GM12873 (cell line): ENCODE results near the gene TRIM22.

Experiments used
- CTCF ChIP-seq: IDR thresholded peaks from 2 replicates; pipeline ENCODE4 v1.5.1; 2012; ENCODE audit warnings: low read depth, mild to moderate bottlenecking, moderate library complexity, low read length, control low read depth; ENCODE audit not compliant: insufficient read depth; ENCODE audit errors: missing control alignments

The TRIM22 gene, protein sequence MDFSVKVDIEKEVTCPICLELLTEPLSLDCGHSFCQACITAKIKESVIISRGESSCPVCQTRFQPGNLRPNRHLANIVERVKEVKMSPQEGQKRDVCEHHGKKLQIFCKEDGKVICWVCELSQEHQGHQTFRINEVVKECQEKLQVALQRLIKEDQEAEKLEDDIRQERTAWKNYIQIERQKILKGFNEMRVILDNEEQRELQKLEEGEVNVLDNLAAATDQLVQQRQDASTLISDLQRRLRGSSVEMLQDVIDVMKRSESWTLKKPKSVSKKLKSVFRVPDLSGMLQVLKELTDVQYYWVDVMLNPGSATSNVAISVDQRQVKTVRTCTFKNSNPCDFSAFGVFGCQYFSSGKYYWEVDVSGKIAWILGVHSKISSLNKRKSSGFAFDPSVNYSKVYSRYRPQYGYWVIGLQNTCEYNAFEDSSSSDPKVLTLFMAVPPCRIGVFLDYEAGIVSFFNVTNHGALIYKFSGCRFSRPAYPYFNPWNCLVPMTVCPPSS

DNA sequence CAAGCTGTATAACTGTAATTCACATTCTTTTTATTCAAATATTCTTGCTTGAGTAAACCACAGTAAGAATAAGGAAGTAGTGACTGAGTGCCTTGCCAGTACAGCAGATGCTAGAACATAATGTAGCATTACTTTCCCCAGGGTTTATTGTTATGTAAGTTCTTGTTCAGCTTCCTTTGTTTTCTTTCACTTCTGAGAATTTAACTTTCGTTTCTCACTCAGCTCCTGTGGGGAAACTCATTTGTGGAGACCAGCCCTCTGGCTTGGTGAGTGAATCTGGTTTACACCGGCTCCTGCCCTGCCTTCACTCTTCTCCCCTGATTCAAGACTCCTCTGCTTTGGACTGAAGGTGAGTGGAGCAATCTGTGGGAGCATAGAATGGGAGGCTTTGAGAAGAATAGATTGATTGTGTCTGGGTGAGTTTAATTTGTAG, at the start of gene TRIM22:
Gene TRIM22, plus strand, starts transcription at position 240 of the 433 bp plus-strand sequence. CDS start 6,443 bp downstream, outside the sequence.
- no peak for TF ChIP-seq CTCF

DNA sequence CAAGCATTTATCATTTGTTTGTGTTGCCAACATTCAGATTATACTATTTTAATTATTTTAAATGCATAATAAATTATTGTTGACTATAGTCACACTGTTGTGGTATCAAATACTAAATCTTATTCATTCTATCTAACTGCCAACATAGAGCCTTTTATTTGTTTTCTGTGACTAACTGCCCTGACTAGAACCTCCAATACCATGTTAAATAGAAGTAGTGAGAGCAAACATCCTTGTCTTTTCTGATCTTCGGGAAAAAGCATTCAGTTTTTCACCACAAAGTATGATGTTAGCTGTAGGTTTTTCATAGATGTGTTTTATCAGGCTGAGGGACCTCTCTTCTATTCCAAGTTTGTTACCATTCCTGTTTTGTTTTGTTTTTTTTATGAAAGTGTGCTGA, 49.6 kb upstream of the TRIM22 start:
- no peak for TF ChIP-seq CTCF

GRCh38 chr11:5643585-5643984, 46.0 kb upstream of the TRIM22 start:
- TF ChIP-seq CTCF: no peak

DNA sequence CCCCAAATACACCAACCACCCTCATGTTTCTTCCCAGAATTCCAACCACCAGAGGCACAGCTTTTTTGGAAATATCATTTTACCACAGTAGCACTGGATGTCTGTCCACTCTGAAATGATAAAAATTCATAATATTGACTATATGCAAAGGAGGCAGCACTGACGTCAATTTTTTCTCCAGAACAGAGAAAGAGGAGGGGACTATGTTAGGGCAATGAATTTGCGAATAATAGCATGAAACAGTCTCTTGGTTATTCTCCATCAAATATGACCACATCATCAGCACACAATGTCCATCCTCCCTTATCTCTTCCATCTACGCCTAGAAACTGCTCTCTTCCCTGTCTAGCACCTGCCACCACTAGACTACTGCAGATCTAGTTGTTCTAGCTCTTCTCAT, 43.5 kb upstream of the TRIM22 start:
- no peak for TF ChIP-seq CTCF

GRCh38 chr11:5655474-5655873, 34.1 kb upstream of the TRIM22 start:
- TF ChIP-seq CTCF: no peak

DNA sequence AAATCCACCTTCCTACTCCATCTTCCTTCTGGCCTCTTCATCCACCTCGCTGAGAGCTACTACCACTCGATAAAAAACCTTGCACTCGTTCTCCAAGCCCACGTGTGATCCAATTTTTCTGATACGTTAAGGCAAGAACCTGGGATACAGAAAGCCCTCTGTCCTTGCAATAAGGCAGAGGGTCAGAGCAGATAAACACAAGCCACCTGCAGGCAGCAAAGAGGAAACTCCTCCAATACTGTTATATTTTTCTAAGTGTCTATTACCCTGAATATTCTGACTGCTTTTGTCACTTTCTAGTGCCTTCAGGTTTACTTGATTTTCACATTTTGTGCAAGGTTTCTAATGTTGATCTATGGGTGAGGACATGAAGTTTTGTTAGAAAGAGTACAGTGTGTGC, 31.3 kb upstream of the TRIM22 start:
- TF ChIP-seq CTCF: no peak

DNA sequence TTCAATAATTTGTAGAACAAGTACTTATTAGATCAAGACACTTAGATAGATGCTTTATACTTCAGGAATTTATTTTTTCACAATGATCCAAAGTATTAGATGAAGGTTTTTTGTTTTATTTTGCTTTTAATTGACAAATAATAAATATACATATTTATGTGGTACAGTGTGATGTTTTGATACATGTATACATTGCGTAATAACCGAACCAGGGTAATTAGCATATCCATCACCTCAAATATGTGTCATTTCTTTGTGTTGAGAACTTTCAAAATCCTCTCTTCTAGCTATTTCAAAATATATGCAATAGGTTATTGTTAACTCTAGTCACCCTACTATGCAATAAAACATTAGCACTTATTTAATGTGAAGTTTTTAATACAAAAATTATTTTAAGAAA, 26.1 kb upstream of the TRIM22 start:
- TF ChIP-seq CTCF: no peak
